GM18526 (cell line): Measurements from ENCODE around the gene RCCD1.

Experiments
- POLR2A ChIP-seq: IDR thresholded peaks from 3 replicates; pipeline ENCODE4 v1.6.1; 2011; ENCODE audit not compliant: insufficient read length; ENCODE audit errors: extremely low read depth

Gene RCCD1

GRCh38 chr15:90915216-90915807, 39.4 kb upstream of the RCCD1 start:
- TF ChIP-seq POLR2A: no peak

GRCh38 chr15:90915808-90916440, 38.8 kb upstream of the RCCD1 start:
- no peak for TF ChIP-seq POLR2A

- no peak for TF ChIP-seq POLR2A
Measured at GRCh38 chr15:90916461-90916860, 38.2 kb upstream of the RCCD1 start.

- no peak for TF ChIP-seq POLR2A
Measured at GRCh38 chr15:90917569-90917968, 37.1 kb upstream of the RCCD1 start.

GRCh38 chr15:90918034-90918788, 36.5 kb upstream of the RCCD1 start:
- TF ChIP-seq POLR2A: no peak

- TF ChIP-seq POLR2A: no peak
Measured at GRCh38 chr15:90918835-90919234, 35.8 kb upstream of the RCCD1 start.

- TF ChIP-seq POLR2A: no peak
Measured at GRCh38 chr15:90921887-90922286, 32.8 kb upstream of the RCCD1 start.

GRCh38 chr15:90924375-90924774, 30.3 kb upstream of the RCCD1 start:
- no peak for TF ChIP-seq POLR2A

GRCh38 chr15:90929246-90930019, 25.3 kb upstream of the RCCD1 start:
- no peak for TF ChIP-seq POLR2A

- TF ChIP-seq POLR2A: no peak
Measured at GRCh38 chr15:90930861-90931574, 23.7 kb upstream of the RCCD1 start.

GRCh38 chr15:90931575-90931827, 23.2 kb upstream of the RCCD1 start:
- no peak for TF ChIP-seq POLR2A

GRCh38 chr15:90931828-90932659, 22.6 kb upstream of the RCCD1 start, which contains the start of gene HDDC3:
Gene HDDC3 (minus strand): TSS chr15:90932549. CDS start chr15:90932540, 9 bp downstream.
- TF ChIP-seq POLR2A: peak; percentile 81

- TF ChIP-seq POLR2A: no peak
Measured at GRCh38 chr15:90932660-90932991, 22.1 kb upstream of the RCCD1 start.

GRCh38 chr15:90933301-90933700, 21.4 kb upstream of the RCCD1 start:
- no peak for TF ChIP-seq POLR2A

- TF ChIP-seq POLR2A: no peak
Measured at GRCh38 chr15:90934256-90934948, 20.3 kb upstream of the RCCD1 start.
